ENCODE data around the gene LRRC30. TPM values are rescaled to one million over a fixed set of nuclear protein-coding genes. Genes with fewer than 3 reads are reported as not detected.

The LRRC30 gene
- total and polyA plus RNA-seq, 2 experiments from 2014 or later = not detected

GRCh38 chr18:7255643-7256042 lies 24.8 kb downstream of the LRRC30 start:
- no peaks in the 10 kb centered on the region for H3K4me1 ChIP-seq (ENCODE audit: insufficient read depth)
- no peak overlapping the region for H2AFZ ChIP-seq
- no peak overlapping the region for H3K4me3 ChIP-seq
- H3K4me2 ChIP-seq = no peak overlapping the region
- peaks cover 10% of the 10 kb centered on the region for H3K27me3 ChIP-seq
- no peaks in the 10 kb centered on the region for H3K9me3 ChIP-seq (ENCODE audit: low read depth)
- WGBS (ENCODE audit: low lambda C conversion rate, missing lambda C conversion rate) = 92% methylated on average over 5 of the region's 5 CpGs
- no peak for DNase-seq (ENCODE audit: low spot score)
- no peaks in the 10 kb centered on the region for H4K20me1 ChIP-seq (ENCODE audit: insufficient read depth, poor library complexity, severe bottlenecking)
- no peak for TF ChIP-seq EZH2phosphoT487 (IDR thresholded peaks at IDR 0.05; ENCODE audit: low read depth, severe bottlenecking, unreplicated experiment)
- TF ChIP-seq, protein P1, sequence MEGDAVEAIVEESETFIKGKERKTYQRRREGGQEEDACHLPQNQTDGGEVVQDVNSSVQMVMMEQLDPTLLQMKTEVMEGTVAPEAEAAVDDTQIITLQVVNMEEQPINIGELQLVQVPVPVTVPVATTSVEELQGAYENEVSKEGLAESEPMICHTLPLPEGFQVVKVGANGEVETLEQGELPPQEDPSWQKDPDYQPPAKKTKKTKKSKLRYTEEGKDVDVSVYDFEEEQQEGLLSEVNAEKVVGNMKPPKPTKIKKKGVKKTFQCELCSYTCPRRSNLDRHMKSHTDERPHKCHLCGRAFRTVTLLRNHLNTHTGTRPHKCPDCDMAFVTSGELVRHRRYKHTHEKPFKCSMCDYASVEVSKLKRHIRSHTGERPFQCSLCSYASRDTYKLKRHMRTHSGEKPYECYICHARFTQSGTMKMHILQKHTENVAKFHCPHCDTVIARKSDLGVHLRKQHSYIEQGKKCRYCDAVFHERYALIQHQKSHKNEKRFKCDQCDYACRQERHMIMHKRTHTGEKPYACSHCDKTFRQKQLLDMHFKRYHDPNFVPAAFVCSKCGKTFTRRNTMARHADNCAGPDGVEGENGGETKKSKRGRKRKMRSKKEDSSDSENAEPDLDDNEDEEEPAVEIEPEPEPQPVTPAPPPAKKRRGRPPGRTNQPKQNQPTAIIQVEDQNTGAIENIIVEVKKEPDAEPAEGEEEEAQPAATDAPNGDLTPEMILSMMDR (IDR thresholded peaks at IDR 0.05; ENCODE audit: poor library complexity) = no peak
- no peak for TF ChIP-seq EZH2 (IDR thresholded peaks at IDR 0.05; ENCODE audit: borderline replicate concordance)
- H3K9me2 ChIP-seq (replicated peaks; ENCODE audit: insufficient read depth) = no peaks in the 10 kb centered on the region
- no peak overlapping the region for H3K27ac ChIP-seq
- H3K36me3 ChIP-seq (replicated peaks; ENCODE audit: insufficient read depth, low read depth) = no peaks in the 10 kb centered on the region
- no peaks in the 10 kb centered on the region for H3K79me2 ChIP-seq

DNA sequence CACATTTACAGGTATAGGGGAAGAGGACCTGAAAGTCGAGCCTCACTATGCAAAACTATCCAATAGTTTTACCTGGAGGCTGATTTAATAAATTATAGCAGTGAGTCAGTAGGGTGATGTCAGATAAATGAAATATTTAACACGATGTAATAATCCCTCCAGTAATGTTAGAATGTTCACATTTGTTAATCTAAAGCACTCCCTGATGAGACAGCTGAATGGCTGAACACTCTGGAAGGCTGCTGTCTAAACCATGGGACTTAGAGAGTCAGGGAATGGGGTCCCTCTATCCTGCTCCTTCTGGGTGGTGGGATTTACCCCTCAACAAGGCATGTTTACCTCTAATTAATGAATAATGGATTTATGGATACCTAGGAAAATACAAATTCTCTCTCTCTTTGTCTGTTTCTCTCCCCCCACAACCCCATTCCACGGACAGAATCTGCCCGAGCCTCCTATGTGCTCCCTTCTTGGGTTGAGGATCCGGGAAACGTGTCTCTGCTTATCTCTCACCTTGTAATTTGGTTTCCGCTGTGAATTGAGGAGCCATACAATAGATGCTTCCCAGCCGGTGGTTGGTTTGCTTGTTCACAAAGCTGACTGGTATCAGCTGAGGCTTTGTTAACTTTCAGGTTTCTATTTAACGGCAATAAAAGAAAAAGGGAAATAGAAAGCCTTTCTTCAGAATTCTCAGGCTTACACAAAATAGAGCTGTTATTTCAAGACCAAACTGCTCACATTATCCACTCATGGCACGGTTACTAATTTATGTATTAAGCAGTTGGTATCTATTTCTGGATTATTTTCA lies 25.9 kb downstream of the LRRC30 start:
- no peaks in the 10 kb centered on the region for H4K20me1 ChIP-seq (ENCODE audit: insufficient read depth, poor library complexity, severe bottlenecking)
- TF ChIP-seq EZH2phosphoT487 (IDR thresholded peaks at IDR 0.05; ENCODE audit: low read depth, severe bottlenecking, unreplicated experiment) (no peak), EZH2 (IDR thresholded peaks at IDR 0.05; ENCODE audit: borderline replicate concordance) (no peak)
- TF ChIP-seq, protein P1 (IDR thresholded peaks at IDR 0.05; ENCODE audit: poor library complexity) = no peak
- WGBS (ENCODE audit: low lambda C conversion rate, missing lambda C conversion rate) = 32% methylated on average over 10 of the region's 10 CpGs
- no peak overlapping the region for H3K4me3 ChIP-seq
- DNase-seq (ENCODE audit: low spot score) = no peak
- no peak overlapping the region for H3K4me2 ChIP-seq
- H3K27me3 ChIP-seq = peaks cover 10% of the 10 kb centered on the region
- no peak overlapping the region for H3K27ac ChIP-seq
- no peaks in the 10 kb centered on the region for H3K36me3 ChIP-seq (replicated peaks; ENCODE audit: insufficient read depth, low read depth)
- H3K9me3 ChIP-seq (ENCODE audit: low read depth) = no peaks in the 10 kb centered on the region
- no peak overlapping the region for H2AFZ ChIP-seq
- H3K4me1 ChIP-seq (ENCODE audit: insufficient read depth) = no peaks in the 10 kb centered on the region
- no peaks in the 10 kb centered on the region for H3K9me2 ChIP-seq (replicated peaks; ENCODE audit: insufficient read depth)
- H3K79me2 ChIP-seq = no peaks in the 10 kb centered on the region

- TF ChIP-seq EZH2phosphoT487 (IDR thresholded peaks at IDR 0.05; ENCODE audit: low read depth, severe bottlenecking, unreplicated experiment) = no peak
- no peak overlapping the region for H2AFZ ChIP-seq
- no peaks in the 10 kb centered on the region for H3K4me1 ChIP-seq (ENCODE audit: insufficient read depth)
- WGBS (ENCODE audit: low lambda C conversion rate, missing lambda C conversion rate) = 73% methylated on average over 3 of the region's 3 CpGs
- H3K79me2 ChIP-seq = no peaks in the 10 kb centered on the region
- no peak overlapping the region for H3K27ac ChIP-seq
- no peaks in the 10 kb centered on the region for H3K36me3 ChIP-seq (replicated peaks; ENCODE audit: insufficient read depth, low read depth)
- no peaks in the 10 kb centered on the region for H3K9me2 ChIP-seq (replicated peaks; ENCODE audit: insufficient read depth)
- H3K9me3 ChIP-seq (ENCODE audit: low read depth) = no peaks in the 10 kb centered on the region
- no peak for DNase-seq (ENCODE audit: low spot score)
- no peak overlapping the region for H3K4me3 ChIP-seq
- peaks cover 10% of the 10 kb centered on the region for H3K27me3 ChIP-seq
- H4K20me1 ChIP-seq (ENCODE audit: insufficient read depth, poor library complexity, severe bottlenecking) = no peaks in the 10 kb centered on the region
- H3K4me2 ChIP-seq = no peak overlapping the region
Measured at GRCh38 chr18:7257426-7257740, 26.5 kb downstream of the LRRC30 start.

GRCh38 chr18:7259475-7259874 lies 28.6 kb downstream of the LRRC30 start:
- Histone ChIP-seq H3K4me3 (no peak overlapping the region), H2AFZ (no peak overlapping the region), H3K4me1 (ENCODE audit: insufficient read depth) (no peaks in the 10 kb centered on the region), H3K27me3 (peaks cover 10% of the 10 kb centered on the region), H3K79me2 (no peaks in the 10 kb centered on the region), H4K20me1 (ENCODE audit: insufficient read depth, poor library complexity, severe bottlenecking) (no peaks in the 10 kb centered on the region), H3K36me3 (replicated peaks; ENCODE audit: insufficient read depth, low read depth) (no peaks in the 10 kb centered on the region), H3K27ac (no peak overlapping the region), H3K4me2 (no peak overlapping the region), H3K9me3 (ENCODE audit: low read depth) (no peaks in the 10 kb centered on the region), H3K9me2 (replicated peaks; ENCODE audit: insufficient read depth) (no peaks in the 10 kb centered on the region)
- 62% methylated on average over 6 of the region's 6 CpGs for WGBS (ENCODE audit: low lambda C conversion rate, missing lambda C conversion rate)
- no peak for TF ChIP-seq EZH2 (IDR thresholded peaks at IDR 0.05; ENCODE audit: borderline replicate concordance)
- DNase-seq (ENCODE audit: low spot score) = no peak
